GM12878 (cell line): ENCODE results near the gene RNF11. TPM values are rescaled to one million over a fixed set of nuclear protein-coding genes. Genes with fewer than 3 reads are reported as not detected.

Experiments used
- ATAC-seq: fragments of 200-7000 bp; cut with Tn5 transposase; 3 replicates; pipeline ENCODE4 v1.9.1; 2020; ENCODE audit warnings: mild to moderate bottlenecking, moderate library complexity
- BruUV-seq: library from RNA; stranded (reverse); fragments of 400-500 nt; replicated peaks from 2 replicates; lab custom pipeline; 2021; lab: Mats Ljungman, UMichigan
- CTCF ChIA-PET: fragments of 300-600 bp; sonication (Branson Sonifier 250); formaldehyde crosslinking; extraction: SDS; loops from one replicate; lab custom pipeline; 2021; ENCODE audit warnings: inconsistent platforms; lab: Yijun Ruan, JAX
- POLR2A ChIA-PET: fragments of 350-600 bp; formaldehyde crosslinking; extraction: SDS; loops from one replicate; lab custom pipeline; 2021; ENCODE audit warnings: inconsistent platforms; lab: Charles Lee
- RAD21 ChIA-PET: fragments of 300-600 bp; sonication (Branson Sonifier 250); formaldehyde crosslinking; loops from one replicate; lab custom pipeline; 2023; ENCODE audit warnings: antibody characterized with exemption; ENCODE audit not compliant: unreplicated experiment; lab: Charles Lee
- SMC1A ChIA-PET: fragments of 300-600 bp; sonication (Branson Sonifier 250); formaldehyde crosslinking; loops from one replicate; lab custom pipeline; 2023; ENCODE audit not compliant: unreplicated experiment, uncharacterized antibody; lab: Charles Lee
- DNase-seq: peaks from one replicate; pipeline ENCODE4 v3.0.0-alpha.2; 2011; ENCODE audit warnings: low read depth, low spot score
- FAIRE-seq: peaks from 3 replicates; lab custom pipeline; 2011; peaks lifted over from hg19 to GRCh38; lab: Jason Lieb, UNC
- H2AFZ ChIP-seq: 2 replicates; pipeline ENCODE4 v1.6.0; 2011; ENCODE audit warnings: low read depth, low read length, control low read depth; ENCODE audit not compliant: control insufficient read depth
- H3K27ac ChIP-seq: 2 replicates; pipeline ENCODE4 v1.5.1; 2011; ENCODE audit warnings: control low read depth; ENCODE audit not compliant: control insufficient read depth, insufficient read depth
- H3K27me3 ChIP-seq, 2 experiments: replicated peaks in 1 of 2; 2 replicates each; pipeline versions ENCODE4 v1.6.0 to v1.6.1; 2011; ENCODE audit warnings: low read length in 1 of 2; ENCODE audit not compliant: control insufficient read depth in 2 of 2, insufficient read depth in 2 of 2
- H3K36me3 ChIP-seq, 2 experiments: 2 replicates each; pipeline ENCODE4 v1.5.1; 2011; ENCODE audit warnings: low read length in 1 of 2; ENCODE audit not compliant: control insufficient read depth in 2 of 2, insufficient read depth in 2 of 2
- H3K4me1 ChIP-seq: 2 replicates; pipeline ENCODE4 v1.6.1; 2011; ENCODE audit warnings: mild to moderate bottlenecking, low read length, moderate library complexity, mixed read lengths; ENCODE audit not compliant: control insufficient read depth, insufficient read depth
- H3K4me2 ChIP-seq: 2 replicates; pipeline ENCODE4 v1.6.0; 2011; ENCODE audit warnings: control low read depth; ENCODE audit not compliant: control insufficient read depth, insufficient read depth
- H3K4me3 ChIP-seq: fragments of 200-600 bp; sonication (generic); 2 replicates; pipeline ENCODE4 v1.5.1; 2016
- H3K79me2 ChIP-seq: 2 replicates; pipeline ENCODE4 v1.6.0; 2011; ENCODE audit warnings: low read length; ENCODE audit not compliant: control insufficient read depth, insufficient read depth
- H3K9ac ChIP-seq: 2 replicates; pipeline ENCODE4 v1.8.0; 2011; ENCODE audit warnings: low read length, control low read depth, mixed read lengths; ENCODE audit not compliant: control insufficient read depth, insufficient read depth
- H3K9me3 ChIP-seq: replicated peaks from 3 replicates; pipeline ENCODE4 v1.5.1; 2011; ENCODE audit warnings: mild to moderate bottlenecking, low read length; ENCODE audit not compliant: control insufficient read depth, insufficient read depth
- H4K20me1 ChIP-seq: 2 replicates; pipeline ENCODE4 v1.6.0; 2011; ENCODE audit not compliant: control insufficient read depth, insufficient read depth
- CBFB ChIP-seq: IDR thresholded peaks from 2 replicates; pipeline ENCODE4 v1.6.1; 2016; ENCODE audit warnings: antibody characterized with exemption, low read depth
- CEBPZ ChIP-seq: fragments of 150-350 bp; IDR thresholded peaks from 2 replicates; pipeline ENCODE4 v1.6.1; 2016; ENCODE audit warnings: low read depth, low read length
- KLF5 ChIP-seq: fragments of 450-650 bp; IDR thresholded peaks from 2 replicates; pipeline ENCODE4 v1.6.1; 2014; ENCODE audit warnings: mild to moderate bottlenecking; ENCODE audit not compliant: partially characterized antibody
- MAX ChIP-seq: IDR thresholded peaks from 2 replicates; pipeline ENCODE4 v1.6.1; 2012; ENCODE audit warnings: low read depth, low read length, improper control_type of control experiment
- MYC ChIP-seq: IDR thresholded peaks from 2 replicates; pipeline ENCODE4 v1.6.1; 2011; ENCODE audit warnings: mild to moderate bottlenecking, low read length, moderate library complexity, inconsistent platforms; ENCODE audit not compliant: insufficient read depth, insufficient replicate concordance, insufficient read length, severe bottlenecking
- NFIC ChIP-seq: IDR thresholded peaks from 2 replicates; pipeline ENCODE4 v1.6.1; 2012; ENCODE audit warnings: low read depth, mild to moderate bottlenecking, inconsistent platforms, low read length, moderate library complexity
- RAD21 ChIP-seq: IDR thresholded peaks from 2 replicates; pipeline ENCODE4 v1.6.1; 2011; ENCODE audit warnings: mild to moderate bottlenecking, low read depth, low read length, moderate library complexity; ENCODE audit not compliant: insufficient read depth
- RCOR1 ChIP-seq: conservative IDR thresholded peaks from 2 replicates; pipeline ENCODE4 v1.6.1; 2012; ENCODE audit warnings: low read depth, low read length, improper control_type of control experiment
- SIN3A ChIP-seq: IDR thresholded peaks from 2 replicates; pipeline ENCODE4 v1.6.1; 2012; ENCODE audit warnings: low read depth, low read length, improper control_type of control experiment
- SMAD5 ChIP-seq: IDR thresholded peaks from 2 replicates; pipeline ENCODE4 v1.6.1; 2016; ENCODE audit warnings: antibody characterized with exemption, low read depth
- in situ Hi-C: fragments of 300-500 bp; cut with MboI; formaldehyde crosslinking; loops from 9 replicates; pipeline ENCODE4 v1.14.3; 2018; ENCODE audit warnings: mixed read lengths
- intact Hi-C: fragments of 100-400 bp; cut with micrococcal nuclease; formaldehyde crosslinking; loops from one replicate; pipeline ENCODE4 v1.14.2; 2022; ENCODE audit not compliant: unreplicated experiment
- polyA plus RNA-seq, 11 experiments: library from polyadenylated mRNA; depleted of rRNA in 4 of 11; unstranded in 6 of 11; stranded (reverse) in 5 of 11; fragments of >200 nt; fragmentation: Nextera tagmentation in 4 of 11; fragmentation: Illumina TruSeq in 1 of 11; extraction: Ambion mirVana in 4 of 11; extraction: Trizol in 1 of 11; gene quantifications; 1 replicate in 1 of 11; 2 replicates in 10 of 11; pipeline versions ENCODE4 v1.2.1 to v1.2.3, GENCODE V29; 2011 to 2016; ENCODE audit warnings: inconsistent platforms in 2 of 11, missing spikeins in 2 of 11, low read depth in 1 of 11
- total RNA-seq, 4 experiments: library from RNA; depleted of rRNA in 3 of 4; stranded (reverse); fragments of >200 nt in 3 of 4; fragmentation: Illumina TruSeq in 1 of 4; extraction: Trizol in 1 of 4; gene quantifications; 2 replicates each; pipeline versions ENCODE4 v1.2.1 to v1.2.3, GENCODE V29; 2013 to 2021
- TF ChIP-seq, protein P1 (sequence below): fragments of 450-650 bp; IDR thresholded peaks from 2 replicates; pipeline ENCODE4 v1.6.1; 2018; ENCODE audit warnings: mild to moderate bottlenecking, low read depth, moderate library complexity; ENCODE audit not compliant: partially characterized antibody

RNF11 gene
- total and polyA plus RNA-seq, 10 of the 15 experiments (the other 5 are each of a cell fraction or from before 2014, with no cell fraction given), result 9.5 to 43.6 (median 32.3) TPM

DNA sequence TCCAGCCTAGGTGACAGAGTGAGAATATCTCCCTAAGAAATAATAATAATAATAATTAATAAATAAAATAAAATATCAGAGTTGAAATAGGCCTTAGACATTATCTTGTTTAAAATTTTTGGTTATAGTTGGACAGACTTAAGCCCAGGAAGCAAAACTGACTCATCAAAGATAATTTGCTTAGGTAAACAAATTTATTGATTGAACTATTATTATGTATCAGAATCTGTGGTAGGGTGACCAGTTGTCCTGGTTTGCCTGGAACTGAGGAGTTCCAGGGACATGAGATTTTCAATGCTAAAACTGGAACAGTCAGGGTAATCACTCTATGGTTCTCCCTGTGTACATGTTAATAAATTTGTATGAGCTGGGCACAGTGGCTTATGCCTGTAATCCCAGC is 47.8 kb upstream of the RNF11 start:
- Histone ChIP-seq H3K27ac (no peak overlapping the region), H3K9me3 (no peaks in the 10 kb centered on the region), H4K20me1 (no peaks in the 10 kb centered on the region), H3K27me3 (no peaks in the 10 kb centered on the region), H3K79me2 (no peaks in the 10 kb centered on the region), H3K9ac (no peak overlapping the region), H2AFZ (no peak overlapping the region), H3K36me3 (no peaks in the 10 kb centered on the region), H3K4me1 (no peaks in the 10 kb centered on the region), H3K4me3 (no peak overlapping the region), H3K4me2 (no peak overlapping the region)
- DNase-seq, result no peak
- in situ Hi-C loops, result no loop called here
- CTCF ChIA-PET, result interaction anchor here (0.6 to 7.7 kb wide), 25 partner anchors 10 to 421 kb away, joined by 3 to 220 read pairs (median 5); partner anchors contain the start of gene CDKN2C
- SMC1A ChIA-PET, result interaction anchor here (0.6 to 5.5 kb wide), 19 partner anchors 9 to 1872 kb away, joined by 3 to 58 read pairs (median 4); partner anchors contain the start of gene CDKN2C
- no peak for ATAC-seq
- FAIRE-seq, result no peak
- intact Hi-C loops, result loop anchor here (2.0 to 10.0 kb wide), 4 partner anchors 99 to 823 kb away; no protein-coding TSS in a partner anchor
- TF ChIP-seq RCOR1 (no peak), CBFB (no peak), NFIC (no peak), CEBPZ (no peak), MYC (no peak), SIN3A (no peak), KLF5 (no peak), MAX (no peak), SMAD5 (no peak), RAD21 (no peak)
- TF ChIP-seq, protein P1, sequence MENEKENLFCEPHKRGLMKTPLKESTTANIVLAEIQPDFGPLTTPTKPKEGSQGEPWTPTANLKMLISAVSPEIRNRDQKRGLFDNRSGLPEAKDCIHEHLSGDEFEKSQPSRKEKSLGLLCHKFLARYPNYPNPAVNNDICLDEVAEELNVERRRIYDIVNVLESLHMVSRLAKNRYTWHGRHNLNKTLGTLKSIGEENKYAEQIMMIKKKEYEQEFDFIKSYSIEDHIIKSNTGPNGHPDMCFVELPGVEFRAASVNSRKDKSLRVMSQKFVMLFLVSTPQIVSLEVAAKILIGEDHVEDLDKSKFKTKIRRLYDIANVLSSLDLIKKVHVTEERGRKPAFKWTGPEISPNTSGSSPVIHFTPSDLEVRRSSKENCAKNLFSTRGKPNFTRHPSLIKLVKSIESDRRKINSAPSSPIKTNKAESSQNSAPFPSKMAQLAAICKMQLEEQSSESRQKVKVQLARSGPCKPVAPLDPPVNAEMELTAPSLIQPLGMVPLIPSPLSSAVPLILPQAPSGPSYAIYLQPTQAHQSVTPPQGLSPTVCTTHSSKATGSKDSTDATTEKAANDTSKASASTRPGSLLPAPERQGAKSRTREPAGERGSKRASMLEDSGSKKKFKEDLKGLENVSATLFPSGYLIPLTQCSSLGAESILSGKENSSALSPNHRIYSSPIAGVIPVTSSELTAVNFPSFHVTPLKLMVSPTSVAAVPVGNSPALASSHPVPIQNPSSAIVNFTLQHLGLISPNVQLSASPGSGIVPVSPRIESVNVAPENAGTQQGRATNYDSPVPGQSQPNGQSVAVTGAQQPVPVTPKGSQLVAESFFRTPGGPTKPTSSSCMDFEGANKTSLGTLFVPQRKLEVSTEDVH, result no peak
- RAD21 ChIA-PET, result interaction anchor here (0.7 to 6.6 kb wide), 7 partner anchors 9 to 413 kb away, joined by 3 to 68 read pairs (median 33); no protein-coding TSS in a partner anchor
- POLR2A ChIA-PET, result interaction anchor here (0.6 kb wide), 1 partner anchor 312 kb away, joined by 4 read pairs; no protein-coding TSS in a partner anchor
- no TSS peak for BruUV-seq
